Embryonic facial prominence (tissue), 1 donor: Measurements from ENCODE around the gene NSUN6.
A peak's percentile ranks its signal among the peaks of the same experiment; 100 is the strongest.
"Not testable (repeated sequence)": the region's sequence is repeated elsewhere in the genome, so short reads cannot be mapped to it uniquely, and the experiment has no call there.

Experiments used
- DNase-seq: peaks from one replicate; pipeline ENCODE4 v3.0.0-alpha.2; 2016; ENCODE audit errors: extremely low spot score

Gene NSUN6

DNA sequence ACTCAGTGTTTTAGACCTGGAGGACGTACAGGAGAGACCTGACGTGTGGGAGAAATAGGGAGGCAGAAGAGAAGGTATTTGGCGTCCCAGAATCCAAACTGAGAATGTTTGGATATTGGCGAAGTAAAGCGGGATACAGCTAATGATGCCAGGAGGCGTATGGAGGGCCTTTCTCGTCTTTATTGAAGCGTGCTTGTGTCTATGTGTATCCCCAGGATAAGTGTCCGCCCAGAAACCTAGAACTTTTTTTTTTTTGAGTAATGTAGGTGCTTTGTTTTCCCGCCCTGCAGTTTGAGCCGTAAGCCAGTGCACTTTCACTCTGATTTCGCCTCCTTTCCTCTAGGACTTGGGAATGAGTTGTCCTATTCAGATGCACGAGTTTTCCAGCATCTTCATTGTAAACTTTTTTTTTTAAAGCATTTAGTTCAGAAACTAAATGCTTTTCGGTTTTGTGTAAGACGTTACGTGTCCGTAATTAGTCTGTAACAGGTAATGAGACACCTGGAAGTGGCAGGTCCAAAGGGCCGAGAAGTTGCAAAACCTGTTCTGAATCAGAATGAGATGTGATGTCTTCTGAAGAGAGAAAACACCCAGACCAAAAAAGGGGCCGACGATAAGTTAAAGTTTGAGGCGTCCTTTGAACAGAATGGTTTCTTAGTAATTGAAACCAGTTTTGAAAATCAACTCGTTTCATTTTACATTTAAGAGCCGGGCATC is 8.6 kb upstream of the NSUN6 start:
- peak; percentile 14 for DNase-seq

DNA sequence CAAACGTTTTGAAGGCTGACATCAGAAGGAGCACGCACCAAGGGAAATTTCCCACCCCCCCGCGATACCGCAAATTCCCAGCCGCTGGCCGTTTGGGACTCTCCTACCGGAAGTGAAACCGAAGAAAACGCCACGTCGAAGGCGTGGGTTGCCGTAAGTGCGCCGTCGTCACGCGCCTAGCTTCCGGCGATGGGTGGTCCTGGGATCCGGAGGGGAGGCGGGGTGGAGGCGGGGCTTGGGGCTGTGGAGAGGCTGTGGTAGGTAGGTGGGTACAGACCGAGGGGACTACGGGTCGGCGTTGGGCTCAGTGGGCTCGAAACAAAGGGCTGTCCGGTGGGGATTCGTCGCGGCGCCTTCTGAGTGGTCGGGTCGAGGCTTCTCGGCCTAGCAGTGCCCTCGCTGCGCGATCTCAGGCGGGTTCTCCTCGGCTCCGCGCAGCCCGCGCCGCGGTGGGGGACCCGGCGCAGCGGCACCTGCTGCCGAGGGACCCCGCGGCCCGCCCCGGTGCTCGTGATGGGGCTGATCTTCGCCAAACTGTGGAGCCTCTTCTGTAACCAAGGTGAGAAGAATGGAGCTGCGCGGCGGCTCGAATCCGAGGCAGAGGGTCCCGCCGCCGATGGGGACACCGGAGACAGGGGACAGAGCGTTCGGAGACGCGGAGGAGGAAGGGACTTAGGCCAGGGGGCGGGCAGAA is 7.9 kb upstream of the NSUN6 start, which contains the start of gene ARL5B:
Gene ARL5B, plus strand, starts transcription at position 307 of the 694 bp plus-strand sequence. Its CDS starts 207 bp downstream, at position 514.
- DNase-seq: peak; percentile 95

DNA sequence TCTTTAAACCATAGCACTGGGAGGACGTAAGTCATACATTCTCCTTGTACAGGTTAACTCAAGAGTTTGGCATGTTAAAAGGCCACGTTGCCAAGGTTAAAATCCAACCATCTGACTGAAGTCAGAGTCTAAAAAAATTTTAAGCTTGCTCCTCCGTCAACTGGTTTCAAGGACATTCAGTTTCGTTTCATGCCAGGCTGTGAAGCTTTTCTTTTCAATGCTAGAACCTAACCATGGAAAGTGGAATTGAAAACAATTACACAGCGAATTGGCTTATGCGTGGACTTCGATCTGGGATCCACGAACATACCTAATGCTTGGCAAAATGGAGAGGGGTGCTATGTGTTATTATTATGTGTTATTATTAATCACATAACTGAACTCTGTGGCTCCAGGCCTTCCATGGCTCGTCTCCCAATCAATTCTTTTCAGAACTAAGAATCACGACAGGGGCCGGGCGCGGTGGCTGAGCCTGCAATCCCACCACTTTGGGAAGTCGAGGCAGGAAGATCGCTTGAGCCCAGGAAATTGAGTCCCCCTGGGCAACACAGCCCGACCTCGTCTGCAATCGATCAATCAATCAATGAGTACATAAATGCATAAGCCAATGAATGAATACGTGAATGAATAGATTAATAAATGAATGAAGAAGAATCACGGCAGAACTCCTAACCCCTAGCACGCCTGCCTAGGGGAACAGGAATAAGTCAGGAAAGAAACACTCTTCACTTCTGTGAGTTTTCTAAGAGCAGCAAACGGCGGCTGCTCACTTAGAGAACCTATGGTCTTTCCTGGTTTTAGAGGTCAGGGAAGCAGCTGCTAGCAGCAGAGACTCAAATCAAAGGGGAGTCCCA is 7.1 kb upstream of the NSUN6 start:
- DNase-seq: no peak

DNA sequence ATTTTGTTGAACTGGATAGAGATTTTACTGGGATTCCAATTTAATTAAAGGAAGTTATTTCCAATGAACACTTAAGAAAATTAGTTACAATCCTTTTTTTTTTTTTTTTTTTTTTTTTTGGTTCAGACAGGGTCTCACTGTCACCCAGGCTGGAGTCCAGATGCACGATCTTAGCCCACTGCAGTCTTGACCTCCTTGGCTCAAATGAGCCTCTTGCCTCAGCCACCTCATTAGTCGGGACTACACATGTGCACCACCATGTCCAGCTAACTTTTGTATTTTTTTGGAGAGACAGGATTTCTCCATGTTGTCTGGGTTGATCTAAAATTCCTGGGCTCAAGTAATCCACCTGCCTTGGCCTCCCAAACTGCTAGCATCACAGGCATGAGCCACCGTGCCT is 5.3 kb upstream of the NSUN6 start:
- no peak for DNase-seq

DNA sequence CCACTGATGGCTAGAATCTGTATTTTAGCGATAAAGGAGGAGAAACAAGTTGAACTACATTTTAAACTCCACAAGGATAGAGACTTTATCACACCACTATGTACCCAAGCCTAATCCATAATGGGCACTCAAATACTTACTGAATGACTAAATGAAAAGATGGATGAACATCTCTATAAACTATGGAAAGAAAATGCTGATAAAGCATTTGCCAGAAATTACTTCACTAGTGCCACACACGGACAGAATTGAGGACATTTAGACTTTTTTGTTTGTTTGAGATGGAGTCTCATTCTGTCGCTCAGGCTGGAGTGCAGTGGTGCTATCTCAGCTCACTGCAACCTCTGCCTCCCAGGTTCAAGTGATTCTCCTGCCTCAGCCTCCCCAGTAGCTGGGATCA is 1.7 kb upstream of the NSUN6 start:
- DNase-seq: no peak

DNA sequence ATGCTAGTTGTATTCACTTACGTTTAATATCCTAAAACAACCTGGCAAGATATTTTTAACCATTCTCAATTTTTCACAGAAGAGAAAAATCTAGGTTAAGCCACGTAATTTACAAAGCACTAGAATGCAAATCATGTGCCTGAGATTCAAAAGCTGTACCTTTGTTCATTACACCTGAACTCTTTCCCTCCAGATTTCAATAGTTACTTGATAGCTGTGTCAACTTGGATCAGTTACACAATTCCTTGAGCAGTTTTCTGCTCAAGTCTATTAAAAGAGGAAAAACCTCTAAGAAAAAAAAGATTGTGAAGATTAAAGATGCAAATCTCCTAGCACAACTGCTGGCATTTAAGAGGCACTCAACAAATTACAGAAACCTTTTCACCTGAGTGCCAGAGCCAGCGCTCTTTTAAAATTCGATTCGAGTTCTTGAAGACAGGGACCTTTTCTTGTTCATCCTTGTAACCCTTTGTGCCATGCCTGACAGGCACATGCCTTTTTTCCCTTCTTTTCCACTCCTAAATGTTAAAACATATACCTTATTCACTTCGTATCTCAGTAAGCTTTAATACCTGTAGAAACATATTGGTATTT is 886 bp downstream of the NSUN6 start:
- no peak for DNase-seq

DNA sequence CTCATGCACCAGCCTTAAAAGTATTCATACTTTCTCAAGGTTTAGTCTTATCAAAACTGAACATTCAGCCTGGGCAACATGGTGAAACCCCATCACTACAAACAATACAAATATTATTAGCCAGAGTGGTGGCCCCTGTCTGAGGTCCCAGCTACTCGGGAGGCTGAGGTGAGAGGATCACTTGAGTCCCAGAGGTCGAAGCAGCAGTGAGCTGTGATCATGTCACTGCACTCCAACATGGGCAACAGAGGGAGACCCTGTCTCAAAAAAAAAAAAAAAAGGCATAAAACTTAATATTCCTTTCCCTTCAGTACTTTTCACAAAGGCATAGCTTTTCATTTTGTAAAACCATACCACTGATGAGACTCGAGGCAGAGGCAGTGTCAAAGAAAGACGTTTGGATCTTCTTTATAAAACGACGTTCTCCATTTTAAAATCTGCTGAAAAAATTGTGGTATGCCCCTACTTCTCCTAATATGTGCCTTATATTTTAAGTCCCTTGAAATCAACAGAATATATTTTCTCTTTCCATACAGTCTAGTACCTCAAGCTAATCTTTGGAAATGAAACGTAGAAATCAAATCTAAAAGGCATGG is 1.9 kb downstream of the NSUN6 start:
- DNase-seq: no peak

DNA sequence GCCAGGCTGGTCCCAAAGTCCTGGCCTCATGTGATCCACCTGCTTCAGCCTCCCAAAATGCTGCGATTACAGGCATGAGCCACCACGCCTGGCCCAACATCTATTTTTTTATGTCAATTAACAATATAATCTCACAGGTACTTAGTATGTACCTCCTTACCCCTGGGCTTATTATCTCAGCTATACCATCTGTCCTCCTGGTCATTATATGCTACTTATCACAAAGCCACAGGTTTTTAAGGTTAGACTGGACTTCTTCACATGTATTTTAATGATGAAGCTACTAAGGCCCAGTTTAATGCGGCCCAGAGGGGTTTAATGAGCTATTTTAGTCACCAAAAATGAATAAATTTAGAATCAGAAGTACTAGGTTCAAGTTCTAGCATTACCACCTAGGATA is 3.4 kb downstream of the NSUN6 start:
- no peak for DNase-seq

DNA sequence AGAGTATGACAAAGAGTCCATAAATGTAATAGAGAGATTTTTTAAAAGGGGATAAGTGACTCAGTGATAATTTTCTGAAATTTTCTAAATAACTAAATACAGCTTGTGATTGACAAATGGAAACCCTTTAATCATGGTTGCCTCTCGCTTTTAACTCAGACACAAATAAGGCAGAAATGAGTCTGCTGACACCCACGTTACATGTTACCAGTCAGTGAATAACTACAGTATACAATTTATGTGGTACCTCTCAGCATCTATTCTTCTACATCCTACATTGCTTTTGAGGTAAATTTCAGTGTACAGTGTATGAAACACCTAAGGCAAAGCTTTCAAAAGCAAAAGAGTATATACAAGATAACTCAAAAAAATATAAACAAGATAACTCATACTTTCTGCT is 4.2 kb downstream of the NSUN6 start:
- DNase-seq: no peak

DNA sequence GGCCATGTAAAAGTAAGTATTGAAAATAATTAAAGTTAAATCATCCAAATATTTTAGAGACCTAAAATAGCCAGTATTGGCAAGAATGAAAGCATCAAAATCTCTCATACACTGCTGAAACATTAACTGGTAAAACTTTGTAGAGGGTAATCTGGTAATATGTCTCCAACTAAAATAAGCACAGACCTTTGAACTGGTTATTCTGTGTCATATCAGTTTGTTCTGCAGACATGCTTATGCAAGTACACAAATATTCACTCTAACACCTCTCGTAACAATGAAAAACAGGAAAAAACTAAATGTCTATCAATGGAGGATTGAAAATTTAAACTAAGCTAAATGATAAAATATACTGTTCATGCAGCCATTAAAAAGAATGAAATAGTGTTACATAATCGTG is 11.7 kb downstream of the NSUN6 start:
- not testable (repeated sequence) for DNase-seq

DNA sequence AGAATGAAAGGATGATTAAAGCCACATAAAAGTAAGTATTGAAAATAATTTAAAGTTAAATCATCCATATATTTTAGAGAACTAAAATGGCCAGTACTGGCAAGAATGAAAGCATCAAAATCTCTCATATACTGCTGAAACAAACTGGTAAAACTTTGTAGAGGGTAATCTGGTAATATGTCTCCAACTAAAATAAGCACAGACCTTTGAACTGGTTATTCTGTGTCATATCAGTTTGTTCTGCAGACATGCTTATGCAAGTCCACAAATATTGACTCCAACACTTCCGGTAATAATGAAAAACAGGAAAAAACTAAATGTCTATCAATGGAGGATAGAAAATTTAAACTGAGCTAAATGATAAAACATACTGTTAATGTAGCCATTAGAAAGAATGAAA is 14.0 kb downstream of the NSUN6 start:
- not testable (repeated sequence) for DNase-seq

DNA sequence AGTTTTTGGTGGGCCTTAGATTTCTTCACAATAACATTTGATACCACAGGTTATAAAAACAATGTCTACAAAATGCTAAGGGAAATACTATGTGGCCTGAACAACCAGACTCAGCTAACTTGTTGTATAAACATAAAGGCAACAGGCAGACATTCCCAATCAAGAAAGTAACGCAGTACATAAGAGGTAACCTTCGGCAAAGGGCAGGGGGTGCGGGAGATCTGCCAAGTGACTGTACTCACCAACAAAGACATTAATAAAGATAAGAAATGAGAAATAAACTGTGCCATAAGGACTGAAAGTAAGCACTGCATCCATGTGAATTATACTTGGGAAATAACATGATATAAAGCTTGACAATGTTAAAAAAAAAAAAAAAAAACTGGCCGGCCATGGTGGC is 15.4 kb downstream of the NSUN6 start:
- DNase-seq: no peak

DNA sequence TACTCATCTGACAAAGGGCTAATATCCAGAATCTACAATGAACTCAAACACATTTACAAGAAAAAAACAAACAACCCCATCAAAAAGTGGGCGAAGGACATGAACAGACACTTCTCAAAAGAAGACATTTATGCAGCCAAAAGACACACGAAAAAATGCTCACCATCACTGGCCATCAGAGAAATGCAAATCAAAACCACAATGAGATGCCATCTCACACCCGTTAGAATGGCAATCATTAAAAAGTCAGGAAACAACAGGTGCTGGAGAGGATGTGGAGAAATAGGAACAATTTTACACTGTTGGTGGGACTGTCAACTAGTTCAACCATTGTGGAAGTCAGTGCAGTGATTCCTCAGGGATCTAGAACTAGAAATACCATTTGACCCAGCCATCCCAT is 18.9 kb downstream of the NSUN6 start:
- DNase-seq: not testable (repeated sequence)

DNA sequence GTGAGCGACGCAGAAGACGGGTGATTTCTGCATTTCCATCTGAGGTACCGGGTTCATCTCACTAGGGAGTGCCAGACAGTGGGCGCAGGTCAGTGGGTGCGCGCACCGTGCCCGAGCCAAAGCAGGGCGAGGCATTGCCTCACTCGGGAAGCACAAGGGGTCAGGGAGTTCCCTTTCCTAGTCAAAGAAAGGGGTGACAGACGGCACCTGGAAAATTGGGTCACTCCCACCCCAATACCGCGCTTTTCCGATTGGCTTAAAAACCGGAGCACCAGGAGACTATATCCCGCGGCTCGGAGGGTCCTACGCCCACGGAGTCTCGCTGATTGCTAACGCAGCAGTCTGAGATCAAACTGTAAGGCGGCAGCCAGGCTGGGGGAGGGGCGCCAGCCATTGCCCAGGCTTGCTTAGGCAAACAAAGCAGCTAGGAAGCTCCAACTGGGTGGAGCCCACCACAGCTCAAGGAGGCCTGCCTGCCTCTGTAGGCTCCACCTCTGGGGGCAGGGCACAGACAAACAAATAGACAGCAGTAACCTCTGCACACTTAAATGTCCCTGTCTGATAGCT is 23.9 kb downstream of the NSUN6 start:
- not testable (repeated sequence) for DNase-seq

DNA sequence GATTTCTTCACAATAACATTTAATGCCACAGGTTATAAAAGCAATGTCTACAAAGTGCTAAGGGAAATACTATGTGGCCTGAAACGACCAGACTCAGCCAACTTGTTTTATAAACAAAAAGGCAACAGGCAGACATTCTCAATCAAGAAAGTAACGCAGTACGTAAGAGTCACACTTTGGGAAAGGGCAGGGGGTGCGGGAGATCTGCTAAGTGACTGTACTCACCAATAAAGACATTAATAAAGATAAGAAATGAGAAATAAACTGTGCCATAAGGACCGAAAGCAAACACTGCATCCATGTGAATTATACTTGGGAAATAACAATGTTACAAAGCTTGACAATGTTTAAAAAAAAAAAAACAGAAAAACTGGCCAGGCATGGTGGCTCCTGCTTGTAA is 25.5 kb downstream of the NSUN6 start:
- DNase-seq: no peak

DNA sequence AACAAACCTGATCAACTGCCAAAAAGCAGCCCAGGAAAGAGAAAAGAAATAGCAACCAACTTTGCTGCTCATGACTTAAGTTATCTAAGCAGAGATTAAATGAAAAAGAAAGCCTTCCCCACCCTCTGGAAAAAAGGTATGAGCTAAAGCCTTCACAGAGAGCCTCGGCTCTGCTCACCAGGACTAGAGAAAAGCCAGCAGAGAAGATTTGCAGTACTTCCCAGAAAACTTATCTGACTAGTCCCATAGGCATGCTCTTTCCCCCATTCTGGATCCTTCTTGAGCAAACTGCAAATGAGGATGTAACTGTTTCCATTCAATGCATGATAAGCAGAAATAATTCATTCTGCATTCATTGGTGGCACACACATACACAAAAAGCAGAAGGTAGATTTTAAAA is 27.7 kb downstream of the NSUN6 start:
- DNase-seq: not testable (repeated sequence)

DNA sequence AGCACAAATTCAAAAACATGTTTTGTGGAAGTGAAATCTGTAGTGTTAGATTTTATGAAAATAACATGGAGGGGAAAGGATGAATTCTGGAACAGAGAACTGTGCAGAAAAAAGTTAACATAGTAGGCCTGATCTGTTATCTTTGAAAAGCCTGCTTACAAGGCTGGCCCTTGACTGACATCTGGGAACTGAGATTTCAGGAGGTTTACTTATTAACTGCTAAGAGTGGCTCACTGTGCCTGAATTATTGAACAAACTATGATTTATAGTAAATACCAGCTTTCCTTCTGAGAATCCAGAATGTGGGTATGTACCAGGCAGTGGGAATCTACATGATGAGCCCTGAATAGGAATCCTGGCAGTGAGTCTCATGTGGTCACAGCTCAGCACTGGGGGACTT is 30.5 kb downstream of the NSUN6 start:
- no peak for DNase-seq

DNA sequence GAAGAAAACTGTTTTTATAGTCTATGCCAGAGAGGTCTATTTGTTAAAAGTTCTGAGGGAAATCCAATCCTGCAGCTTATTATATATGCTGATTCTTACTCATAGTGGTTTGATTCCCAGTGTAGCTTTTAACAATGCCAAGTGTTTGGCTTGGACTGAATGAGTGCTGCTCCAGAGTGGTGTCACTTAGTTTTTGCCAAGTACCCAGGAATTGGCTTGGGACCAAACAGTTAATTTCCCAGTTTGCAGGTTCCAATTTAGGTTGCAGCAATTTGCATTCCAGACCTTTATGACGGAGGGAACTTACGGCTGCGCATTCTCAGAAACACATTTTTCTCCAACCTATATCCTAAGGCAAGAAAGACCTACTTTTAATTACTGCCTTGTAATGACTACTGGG is 32.4 kb downstream of the NSUN6 start:
- DNase-seq: no peak

DNA sequence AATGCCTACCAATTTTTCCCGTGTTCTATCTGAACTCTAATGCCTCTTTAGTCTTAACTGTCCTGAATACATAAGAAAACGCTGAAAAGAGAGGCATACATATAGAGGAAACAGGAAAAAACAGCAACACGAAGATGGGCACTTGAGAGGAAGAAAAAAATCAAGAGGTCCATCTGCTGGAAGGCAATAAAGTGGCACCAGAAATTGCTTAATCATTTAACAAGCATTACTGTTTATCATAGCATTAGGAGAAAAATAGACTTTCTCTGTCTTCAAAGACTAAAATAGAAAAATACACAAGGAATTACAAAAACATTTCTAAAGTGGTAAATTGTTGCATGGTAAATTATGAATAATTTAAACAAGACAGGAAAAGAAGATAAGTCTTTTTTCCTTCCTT is 35.0 kb downstream of the NSUN6 start:
- no peak for DNase-seq

DNA sequence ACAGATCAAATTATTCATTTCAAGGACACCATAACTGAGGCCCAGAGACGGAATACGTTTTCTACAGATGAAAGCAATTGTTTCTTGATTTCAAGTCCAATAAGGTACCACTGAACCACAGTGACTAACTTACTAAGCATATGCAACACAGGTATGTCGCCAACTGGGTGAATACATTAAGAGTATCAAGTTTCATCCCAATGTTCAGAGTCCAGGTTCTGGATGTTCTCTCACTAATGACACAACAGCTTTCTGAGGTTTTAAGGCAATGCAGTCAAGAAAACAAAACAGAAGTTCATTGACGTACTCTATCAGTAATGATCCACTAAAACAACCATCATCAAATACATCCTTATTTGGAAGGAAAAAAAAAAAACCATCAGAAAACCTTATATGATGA is 35.8 kb downstream of the NSUN6 start:
- DNase-seq: no peak

DNA sequence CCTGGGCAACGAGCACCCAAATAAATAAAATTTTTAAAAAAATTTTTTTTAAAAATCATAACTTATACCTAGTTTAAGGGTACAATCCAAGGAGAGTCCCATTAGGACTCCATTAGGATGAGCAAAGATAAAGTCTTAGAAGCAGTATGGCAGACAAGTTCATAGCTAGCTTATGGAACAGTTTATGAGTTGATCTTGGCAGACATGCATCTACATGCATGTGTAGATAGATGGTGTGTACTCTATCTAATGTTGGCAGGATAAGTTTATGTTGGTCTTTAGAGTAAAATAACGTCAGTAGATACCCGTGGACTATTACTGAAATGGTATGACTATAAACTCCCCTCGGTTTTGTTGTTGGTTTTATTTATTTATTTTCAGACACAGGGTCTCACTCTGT is 40.2 kb downstream of the NSUN6 start:
- DNase-seq: no peak
